WTC11 (cell line): ENCODE results near the gene ELP4.

ENCODE experiments used
- FOXJ3 ChIP-seq: sonication (generic); formaldehyde crosslinking; IDR thresholded peaks from 2 replicates; pipeline ENCODE4 v1.9.0; 2021; ENCODE audit warnings: missing genetic modification reagents, mild to moderate bottlenecking, borderline replicate concordance
- GABPB1 ChIP-seq: sonication (generic); formaldehyde crosslinking; IDR thresholded peaks from 2 replicates; pipeline ENCODE4 v1.8.1; 2023; ENCODE audit warnings: mild to moderate bottlenecking, missing genetic modification reagents
- IRF2 ChIP-seq: sonication (generic); formaldehyde crosslinking; IDR thresholded peaks from 2 replicates; pipeline ENCODE4 v1.8.0; 2022; ENCODE audit warnings: low read depth, missing genetic modification reagents, borderline replicate concordance
- SOX15 ChIP-seq: fragments of 250-450 bp; sonication (Bioruptor Pico); IDR thresholded peaks from 2 replicates; pipeline ENCODE4 v1.9.0; 2021; ENCODE audit warnings: mild to moderate bottlenecking
- ZBTB21 ChIP-seq: sonication (generic); formaldehyde crosslinking; IDR thresholded peaks from 2 replicates; pipeline ENCODE4 v1.8.1; 2023; ENCODE audit warnings: mild to moderate bottlenecking, missing genetic modification reagents, borderline replicate concordance
- ZNF263 ChIP-seq: sonication (generic); formaldehyde crosslinking; IDR thresholded peaks from 2 replicates; pipeline ENCODE4 v1.8.1; 2022; ENCODE audit warnings: low read depth, mild to moderate bottlenecking, moderate library complexity, missing genetic modification reagents
- TF ChIP-seq, protein P1 (sequence below): fragments of 200-600 bp; IDR thresholded peaks from 2 replicates; pipeline ENCODE4 v1.8.0; 2022; ENCODE audit warnings: antibody characterized with exemption
- TF ChIP-seq, protein P2 (sequence below): sonication (generic); formaldehyde crosslinking; IDR thresholded peaks from 2 replicates; pipeline ENCODE4 v1.8.1; 2023; ENCODE audit warnings: mild to moderate bottlenecking, missing genetic modification reagents, moderate library complexity
- TF ChIP-seq, protein P3 (sequence below): sonication (generic); formaldehyde crosslinking; IDR thresholded peaks from 2 replicates; pipeline ENCODE4 v1.8.0; 2022; ENCODE audit warnings: mild to moderate bottlenecking, missing genetic modification reagents
- TF ChIP-seq, protein P4 (sequence below): sonication (generic); formaldehyde crosslinking; IDR thresholded peaks from 2 replicates; pipeline ENCODE4 v1.8.0; 2022; ENCODE audit warnings: mild to moderate bottlenecking, missing genetic modification reagents
- TF ChIP-seq, protein P5 (sequence below): sonication (generic); formaldehyde crosslinking; IDR thresholded peaks from 2 replicates; pipeline ENCODE4 v1.8.1; 2022; ENCODE audit warnings: low read depth, missing genetic modification reagents, borderline replicate concordance

DNA sequence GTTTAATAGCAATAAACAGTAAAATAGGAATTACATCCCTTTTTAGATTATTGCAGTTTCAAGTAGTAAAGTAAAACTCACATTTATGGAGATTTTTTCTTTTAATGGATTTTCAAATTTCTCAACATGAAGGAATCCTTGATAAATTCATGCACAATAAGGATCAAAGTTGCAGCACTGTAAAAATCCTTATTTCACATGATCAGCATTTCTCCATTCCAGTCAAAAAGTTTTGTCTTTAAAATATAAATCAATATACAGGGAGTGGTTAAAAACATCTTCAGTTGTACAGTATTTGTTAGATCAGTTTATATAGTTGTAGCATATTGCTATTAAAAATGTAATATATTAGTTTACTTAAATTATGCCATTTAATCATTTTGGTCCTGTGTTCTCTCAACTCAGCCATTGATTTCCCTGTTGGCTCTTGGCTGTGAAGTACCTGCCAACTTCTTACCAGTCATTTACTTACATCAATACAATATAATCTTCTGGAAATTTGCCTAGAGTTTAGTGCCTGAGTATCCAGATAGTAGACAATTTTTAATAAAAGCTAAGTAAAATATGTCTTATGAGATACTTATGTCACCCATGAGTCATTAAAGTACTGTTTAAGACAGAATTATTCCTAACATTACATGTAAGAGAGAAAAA lies 12.1 kb downstream of the ELP4 start:
- TF ChIP-seq, protein P1, sequence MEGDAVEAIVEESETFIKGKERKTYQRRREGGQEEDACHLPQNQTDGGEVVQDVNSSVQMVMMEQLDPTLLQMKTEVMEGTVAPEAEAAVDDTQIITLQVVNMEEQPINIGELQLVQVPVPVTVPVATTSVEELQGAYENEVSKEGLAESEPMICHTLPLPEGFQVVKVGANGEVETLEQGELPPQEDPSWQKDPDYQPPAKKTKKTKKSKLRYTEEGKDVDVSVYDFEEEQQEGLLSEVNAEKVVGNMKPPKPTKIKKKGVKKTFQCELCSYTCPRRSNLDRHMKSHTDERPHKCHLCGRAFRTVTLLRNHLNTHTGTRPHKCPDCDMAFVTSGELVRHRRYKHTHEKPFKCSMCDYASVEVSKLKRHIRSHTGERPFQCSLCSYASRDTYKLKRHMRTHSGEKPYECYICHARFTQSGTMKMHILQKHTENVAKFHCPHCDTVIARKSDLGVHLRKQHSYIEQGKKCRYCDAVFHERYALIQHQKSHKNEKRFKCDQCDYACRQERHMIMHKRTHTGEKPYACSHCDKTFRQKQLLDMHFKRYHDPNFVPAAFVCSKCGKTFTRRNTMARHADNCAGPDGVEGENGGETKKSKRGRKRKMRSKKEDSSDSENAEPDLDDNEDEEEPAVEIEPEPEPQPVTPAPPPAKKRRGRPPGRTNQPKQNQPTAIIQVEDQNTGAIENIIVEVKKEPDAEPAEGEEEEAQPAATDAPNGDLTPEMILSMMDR: no peak
- TF ChIP-seq, protein P2, sequence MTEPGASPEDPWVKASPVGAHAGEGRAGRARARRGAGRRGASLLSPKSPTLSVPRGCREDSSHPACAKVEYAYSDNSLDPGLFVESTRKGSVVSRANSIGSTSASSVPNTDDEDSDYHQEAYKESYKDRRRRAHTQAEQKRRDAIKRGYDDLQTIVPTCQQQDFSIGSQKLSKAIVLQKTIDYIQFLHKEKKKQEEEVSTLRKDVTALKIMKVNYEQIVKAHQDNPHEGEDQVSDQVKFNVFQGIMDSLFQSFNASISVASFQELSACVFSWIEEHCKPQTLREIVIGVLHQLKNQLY (CRISPR knock-in tag): no peak
- TF ChIP-seq ZNF263 (CRISPR knock-in tag) (no peak), FOXJ3 (CRISPR knock-in tag) (no peak), SOX15 (CRISPR knock-in tag) (no peak), ZBTB21 (CRISPR knock-in tag) (no peak), IRF2 (CRISPR knock-in tag) (no peak), GABPB1 (CRISPR knock-in tag) (no peak)
- TF ChIP-seq, protein P3, sequence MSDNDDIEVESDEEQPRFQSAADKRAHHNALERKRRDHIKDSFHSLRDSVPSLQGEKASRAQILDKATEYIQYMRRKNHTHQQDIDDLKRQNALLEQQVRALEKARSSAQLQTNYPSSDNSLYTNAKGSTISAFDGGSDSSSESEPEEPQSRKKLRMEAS (CRISPR knock-in tag): no peak
- TF ChIP-seq, protein P4, sequence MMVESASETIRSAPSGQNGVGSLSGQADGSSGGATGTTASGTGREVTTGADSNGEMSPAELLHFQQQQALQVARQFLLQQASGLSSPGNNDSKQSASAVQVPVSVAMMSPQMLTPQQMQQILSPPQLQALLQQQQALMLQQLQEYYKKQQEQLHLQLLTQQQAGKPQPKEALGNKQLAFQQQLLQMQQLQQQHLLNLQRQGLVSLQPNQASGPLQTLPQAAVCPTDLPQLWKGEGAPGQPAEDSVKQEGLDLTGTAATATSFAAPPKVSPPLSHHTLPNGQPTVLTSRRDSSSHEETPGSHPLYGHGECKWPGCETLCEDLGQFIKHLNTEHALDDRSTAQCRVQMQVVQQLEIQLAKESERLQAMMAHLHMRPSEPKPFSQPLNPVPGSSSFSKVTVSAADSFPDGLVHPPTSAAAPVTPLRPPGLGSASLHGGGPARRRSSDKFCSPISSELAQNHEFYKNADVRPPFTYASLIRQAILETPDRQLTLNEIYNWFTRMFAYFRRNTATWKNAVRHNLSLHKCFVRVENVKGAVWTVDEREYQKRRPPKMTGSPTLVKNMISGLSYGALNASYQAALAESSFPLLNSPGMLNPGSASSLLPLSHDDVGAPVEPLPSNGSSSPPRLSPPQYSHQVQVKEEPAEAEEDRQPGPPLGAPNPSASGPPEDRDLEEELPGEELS (CRISPR knock-in tag): no peak
- TF ChIP-seq, protein P5, sequence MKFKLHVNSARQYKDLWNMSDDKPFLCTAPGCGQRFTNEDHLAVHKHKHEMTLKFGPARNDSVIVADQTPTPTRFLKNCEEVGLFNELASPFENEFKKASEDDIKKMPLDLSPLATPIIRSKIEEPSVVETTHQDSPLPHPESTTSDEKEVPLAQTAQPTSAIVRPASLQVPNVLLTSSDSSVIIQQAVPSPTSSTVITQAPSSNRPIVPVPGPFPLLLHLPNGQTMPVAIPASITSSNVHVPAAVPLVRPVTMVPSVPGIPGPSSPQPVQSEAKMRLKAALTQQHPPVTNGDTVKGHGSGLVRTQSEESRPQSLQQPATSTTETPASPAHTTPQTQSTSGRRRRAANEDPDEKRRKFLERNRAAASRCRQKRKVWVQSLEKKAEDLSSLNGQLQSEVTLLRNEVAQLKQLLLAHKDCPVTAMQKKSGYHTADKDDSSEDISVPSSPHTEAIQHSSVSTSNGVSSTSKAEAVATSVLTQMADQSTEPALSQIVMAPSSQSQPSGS (CRISPR knock-in tag): no peak
